Heart left ventricle (tissue), 13 donors: Measurements from ENCODE around the gene SPEM3.

Source experiments
- POLR2A ChIP-seq, 2 donors: fragments of 450-650 bp; IDR thresholded peaks; one replicate each; pipeline ENCODE4 v1.6.1; 2017; ENCODE audit warnings: antibody characterized with exemption in 2 of 2, mild to moderate bottlenecking in 2 of 2, moderate library complexity in 2 of 2
- TF ChIP-seq, protein P1 (sequence below), 12 donors: fragments of 200-600 bp; sonication (generic) in 4 of 12; IDR thresholded peaks; one replicate each; pipeline versions ENCODE4 v1.5.0 to v1.8.0; 2018 to 2022; ENCODE audit warnings: antibody characterized with exemption in 12 of 12, mild to moderate bottlenecking in 5 of 12
- donor health status: ischemic (EF 13 %, LVEDD 7.1; RV severe dilation, severe dysfunction).
- donor health status: DM: no; HTN: yes; CAD: no.
- donor health status: DM: no; HTN: no; CAD: no.
- donor health status: ischemic (EF 25% LVEDD 6.9; RV normal size, moderate dysfunction).
- donor health status: ischemic (EF 25% LVEDD 5.7; RV mildly dilated, moderate dysfunction).
- donor health status: ischemic (EF 35%, LVEDD 5.7; RV mildly dilated, moderate dysfunction).
- donor health status: nonischemic (EF 11% LVEDD 7.7; RV severe dilation, severe dysfunction).
- donor health status: DM: yes; HTN: yes; CAD: no.
- donor health status: PGD.
- donor health status: ischemic (EF 29% LVEDD 5.4; RV normal size, mild dysfunction).
- donor health status: nonischemic (EF 23%, LVEDD 6.1; RV moderate dilation, normal function).

DNA sequence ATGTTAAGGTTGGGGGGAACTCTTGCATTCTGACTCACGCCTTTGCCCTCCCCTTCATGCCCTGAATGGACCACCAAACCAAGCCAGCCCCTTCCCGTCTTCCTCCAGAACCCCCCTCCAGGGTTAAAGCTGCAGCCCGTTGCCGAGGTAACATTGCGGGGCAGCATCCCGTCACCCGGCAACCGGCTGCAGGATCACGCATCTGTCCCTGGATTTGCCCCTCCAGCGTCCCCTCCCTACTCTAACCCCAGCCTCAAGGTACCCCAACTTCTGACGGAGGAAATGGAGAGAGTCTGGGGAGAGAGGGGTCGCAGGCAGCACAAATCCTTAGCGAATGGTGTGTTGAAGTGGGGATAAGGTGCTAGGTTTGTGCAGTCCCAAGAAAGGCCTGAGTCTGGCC lies 21.6 kb upstream of the SPEM3 start:
- TF ChIP-seq, protein P1, sequence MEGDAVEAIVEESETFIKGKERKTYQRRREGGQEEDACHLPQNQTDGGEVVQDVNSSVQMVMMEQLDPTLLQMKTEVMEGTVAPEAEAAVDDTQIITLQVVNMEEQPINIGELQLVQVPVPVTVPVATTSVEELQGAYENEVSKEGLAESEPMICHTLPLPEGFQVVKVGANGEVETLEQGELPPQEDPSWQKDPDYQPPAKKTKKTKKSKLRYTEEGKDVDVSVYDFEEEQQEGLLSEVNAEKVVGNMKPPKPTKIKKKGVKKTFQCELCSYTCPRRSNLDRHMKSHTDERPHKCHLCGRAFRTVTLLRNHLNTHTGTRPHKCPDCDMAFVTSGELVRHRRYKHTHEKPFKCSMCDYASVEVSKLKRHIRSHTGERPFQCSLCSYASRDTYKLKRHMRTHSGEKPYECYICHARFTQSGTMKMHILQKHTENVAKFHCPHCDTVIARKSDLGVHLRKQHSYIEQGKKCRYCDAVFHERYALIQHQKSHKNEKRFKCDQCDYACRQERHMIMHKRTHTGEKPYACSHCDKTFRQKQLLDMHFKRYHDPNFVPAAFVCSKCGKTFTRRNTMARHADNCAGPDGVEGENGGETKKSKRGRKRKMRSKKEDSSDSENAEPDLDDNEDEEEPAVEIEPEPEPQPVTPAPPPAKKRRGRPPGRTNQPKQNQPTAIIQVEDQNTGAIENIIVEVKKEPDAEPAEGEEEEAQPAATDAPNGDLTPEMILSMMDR (IDR thresholded peaks at IDR 0.05): no peak
- TF ChIP-seq POLR2A (IDR thresholded peaks at IDR 0.05): no peak
